Fibroblast of lung (primary cell): ENCODE data around the gene C1QB. TPM values are rescaled to one million over a fixed set of nuclear protein-coding genes. Genes with fewer than 3 reads are reported as not detected.

ENCODE experiments used
- DNase-seq, 2 donors: peaks; one replicate each; pipeline versions ENCODE4 v3.0.0 to v3.0.0-alpha.2; 2010; ENCODE audit warnings: low read depth in 2 of 2
- H2AFZ ChIP-seq: 2 replicates; pipeline ENCODE4 v1.5.1; 2012; ENCODE audit warnings: low read length, control low read depth, inconsistent platforms
- H3K27ac ChIP-seq: 2 replicates; pipeline ENCODE4 v1.5.1; 2011; ENCODE audit warnings: low read length, control low read depth; ENCODE audit not compliant: insufficient read depth
- H3K27me3 ChIP-seq: 2 replicates; pipeline ENCODE4 v1.5.1; 2011; ENCODE audit warnings: mild to moderate bottlenecking, low read length; ENCODE audit not compliant: control insufficient read depth, insufficient read depth
- H3K36me3 ChIP-seq: 2 replicates; pipeline ENCODE4 v1.5.1; 2011; ENCODE audit warnings: low read length; ENCODE audit not compliant: control insufficient read depth, insufficient read depth
- H3K4me1 ChIP-seq: 2 replicates; pipeline ENCODE4 v1.5.1; 2011; ENCODE audit warnings: low read length; ENCODE audit not compliant: control insufficient read depth, insufficient read depth; ENCODE audit errors: extremely low read depth
- H3K4me2 ChIP-seq: 2 replicates; pipeline ENCODE4 v1.5.1; 2011; ENCODE audit warnings: low read length, control low read depth; ENCODE audit not compliant: insufficient read depth; ENCODE audit errors: extremely low read depth
- H3K4me3 ChIP-seq, 4 experiments: fragments of 200-600 bp in 1 of 4; sonication (generic) in 1 of 4; replicated peaks in 1 of 4; 2 replicates each; pipeline ENCODE4 v1.5.1; 2011 to 2016; ENCODE audit warnings: low read length in 4 of 4, low read depth in 3 of 4, mild to moderate bottlenecking in 3 of 4, control low read depth in 2 of 4, inconsistent platforms in 1 of 4, mixed read lengths in 1 of 4; ENCODE audit not compliant: insufficient read depth in 1 of 4; ENCODE audit errors: control extremely low read depth in 1 of 4
- H3K79me2 ChIP-seq: 2 replicates; pipeline ENCODE4 v1.5.1; 2012; ENCODE audit warnings: mild to moderate bottlenecking, low read length, inconsistent platforms; ENCODE audit not compliant: control insufficient read depth, insufficient read depth
- H3K9ac ChIP-seq: 2 replicates; pipeline ENCODE4 v1.5.1; 2011; ENCODE audit warnings: mild to moderate bottlenecking, low read length, control low read depth; ENCODE audit not compliant: insufficient read depth
- H3K9me3 ChIP-seq: 2 replicates; pipeline ENCODE4 v1.5.1; 2012; ENCODE audit warnings: low read depth, low read length; ENCODE audit not compliant: control insufficient read depth, insufficient read depth
- H4K20me1 ChIP-seq: 2 replicates; pipeline ENCODE4 v1.5.1; 2011; ENCODE audit warnings: low read length; ENCODE audit not compliant: control insufficient read depth, insufficient read depth; ENCODE audit errors: extremely low read depth
- CTCF ChIP-seq, 2 donors: IDR thresholded peaks in 1 of 2; conservative IDR thresholded peaks in 1 of 2; 1 replicate in 1 of 2; 2 replicates in 1 of 2; pipeline ENCODE4 v1.5.1; 2011 to 2012; ENCODE audit warnings: low read length in 2 of 2, control low read depth in 1 of 2, inconsistent platforms in 1 of 2, low read depth in 1 of 2, mild to moderate bottlenecking in 1 of 2
- EZH2 ChIP-seq: IDR thresholded peaks from 2 replicates; pipeline ENCODE4 v1.5.1; 2012; ENCODE audit warnings: low read length, control low read depth, mild to moderate bottlenecking; ENCODE audit errors: missing control alignments
- polyA plus RNA-seq, 2 donors: library from polyadenylated mRNA; depleted of rRNA in 1 of 2; stranded (reverse) in 1 of 2; unstranded in 1 of 2; fragments of >200 nt; gene quantifications; 2 replicates each; pipeline ENCODE4 v1.2.1, GENCODE V29; 2011 to 2012; ENCODE audit warnings: missing spikeins in 1 of 2
- total RNA-seq: library from RNA; depleted of rRNA; stranded (reverse); fragments of >200 nt; gene quantifications from 2 replicates; pipeline ENCODE4 v1.2.1, GENCODE V29; 2014

The C1QB gene
- total and polyA plus RNA-seq, 2 donors (not counting 1 experiment from before 2014, with no cell fraction given), result not detected

DNA sequence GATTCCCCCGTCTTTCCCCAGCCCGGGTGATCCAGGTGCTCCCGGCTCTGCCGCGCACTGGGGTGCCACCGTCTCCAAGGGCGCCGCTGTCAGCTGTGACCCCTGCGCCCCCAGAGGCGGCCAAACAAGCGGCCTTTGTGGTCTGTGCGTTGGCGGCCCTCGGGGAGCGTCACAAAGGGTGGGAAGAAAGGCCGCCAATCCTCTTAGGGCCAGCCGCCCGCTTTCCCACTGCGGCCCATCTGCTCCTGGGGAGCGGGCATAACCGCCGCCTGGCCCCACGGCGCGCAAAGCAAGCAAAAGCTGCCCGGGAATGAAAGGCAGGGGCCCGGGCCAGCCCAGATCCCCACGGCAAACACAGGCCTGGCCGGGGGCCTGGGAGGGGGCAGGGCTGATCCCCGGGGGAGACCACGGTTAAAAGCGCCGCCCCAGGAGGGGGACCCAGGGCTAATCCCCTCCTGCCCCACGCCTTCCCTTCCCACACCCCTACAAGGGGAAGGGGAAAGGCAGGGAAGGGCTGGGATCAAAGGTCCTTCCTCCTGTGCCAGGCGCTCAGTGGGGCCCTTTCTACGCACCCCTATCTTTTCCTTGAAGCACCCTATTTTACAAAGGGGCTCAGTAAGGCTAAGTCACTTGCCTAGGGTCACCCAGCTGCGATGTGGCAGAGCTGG is 24.0 kb downstream of the C1QB start:
- Histone ChIP-seq H3K36me3 (no peaks in the 10 kb centered on the region), H4K20me1 (no peaks in the 10 kb centered on the region), H3K4me2 (no peak overlapping the region), H3K27ac (no peak overlapping the region), H3K9ac (no peak overlapping the region), H2AFZ (no peak overlapping the region), H3K4me3 (no peak overlapping the region), H3K79me2 (no peaks in the 10 kb centered on the region), H3K27me3 (peaks cover 12% of the 10 kb centered on the region), H3K4me1 (no peaks in the 10 kb centered on the region), H3K9me3 (no peaks in the 10 kb centered on the region)
- TF ChIP-seq EZH2, result no peak
- no peak for TF ChIP-seq CTCF (conservative IDR thresholded peaks at IDR 0.05 in 1 of 2, IDR thresholded peaks at IDR 0.05 in 1 of 2; ENCODE audit: low read depth in 1 of 2, low read length in 2 of 2)
- peak in 1 of 2 donors; percentile 49 for DNase-seq

DNA sequence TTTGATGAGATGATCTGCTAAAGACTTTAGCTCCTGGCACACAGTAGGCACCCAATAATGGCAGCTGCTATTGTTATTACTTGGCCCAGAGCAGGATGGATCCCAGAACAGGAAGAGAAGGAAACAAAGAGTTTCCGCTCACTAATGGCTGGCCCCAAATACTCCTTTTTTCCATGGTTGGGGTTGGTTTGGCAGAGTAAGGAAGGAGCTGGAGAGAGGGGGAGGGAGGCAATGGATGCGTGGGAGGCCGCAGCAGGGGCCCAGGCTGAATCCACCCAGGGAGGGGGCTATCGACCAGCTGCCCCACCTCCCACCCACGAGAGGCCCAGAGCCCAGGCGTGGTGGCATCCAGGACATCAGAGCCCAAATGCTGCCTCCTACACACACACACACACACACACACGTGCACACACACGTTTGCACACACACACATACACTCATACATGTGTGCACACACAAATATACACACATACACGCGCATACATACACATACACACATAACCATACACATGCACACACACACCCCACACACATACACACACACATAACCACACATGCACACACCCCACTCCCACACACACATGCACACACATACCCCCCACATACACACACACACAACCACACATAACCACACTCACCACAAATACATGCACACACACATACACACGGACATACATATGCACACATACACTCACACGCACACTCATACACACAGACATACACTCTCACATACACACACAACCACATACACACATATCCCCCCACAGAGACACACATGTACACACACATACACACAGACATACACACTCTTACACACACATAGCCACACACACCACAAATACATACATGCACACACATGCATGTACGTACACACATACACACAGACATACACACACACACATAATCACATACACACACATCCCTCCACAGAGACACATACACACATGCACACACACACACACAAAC is 25.2 kb downstream of the C1QB start:
- Histone ChIP-seq H3K4me2 (no peak overlapping the region), H2AFZ (no peak overlapping the region), H3K4me3 (no peak overlapping the region), H3K9me3 (no peaks in the 10 kb centered on the region), H3K36me3 (no peaks in the 10 kb centered on the region), H3K79me2 (no peaks in the 10 kb centered on the region), H3K4me1 (no peaks in the 10 kb centered on the region), H3K27me3 (peaks cover 8% of the 10 kb centered on the region), H3K27ac (no peak overlapping the region), H3K9ac (no peak overlapping the region), H4K20me1 (no peaks in the 10 kb centered on the region)
- DNase-seq, result no peak
- TF ChIP-seq CTCF (conservative IDR thresholded peaks at IDR 0.05 in 1 of 2, IDR thresholded peaks at IDR 0.05 in 1 of 2; ENCODE audit: low read depth in 1 of 2, low read length in 2 of 2), result no peak
- no peak for TF ChIP-seq EZH2

DNA sequence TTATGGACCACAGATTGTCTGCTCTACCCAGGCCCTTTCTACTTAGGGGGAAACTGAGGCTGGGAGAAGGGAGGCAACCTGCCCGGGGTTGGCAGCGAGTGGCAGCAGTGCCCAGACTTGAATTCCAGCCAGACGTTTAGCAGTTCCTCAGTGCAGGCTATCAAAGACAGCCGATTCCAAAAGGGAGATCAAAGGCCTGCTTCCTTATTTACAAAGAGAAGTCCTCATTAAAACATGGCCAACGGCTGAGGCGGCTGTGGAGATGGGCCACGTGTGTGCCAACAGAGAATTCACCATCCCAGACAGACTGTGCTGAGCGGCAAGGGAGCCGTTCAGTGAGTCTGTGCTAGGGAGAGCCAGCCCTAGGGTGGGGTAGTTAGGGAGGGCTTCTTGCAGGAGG is 27.7 kb downstream of the C1QB start:
- Histone ChIP-seq H3K9ac (no peak overlapping the region), H4K20me1 (no peaks in the 10 kb centered on the region), H3K4me1 (no peaks in the 10 kb centered on the region), H3K4me2 (no peak overlapping the region), H3K36me3 (no peaks in the 10 kb centered on the region), H3K79me2 (no peaks in the 10 kb centered on the region), H3K4me3 (no peak overlapping the region), H2AFZ (no peak overlapping the region), H3K9me3 (no peaks in the 10 kb centered on the region), H3K27ac (no peak overlapping the region), H3K27me3 (peaks cover 9% of the 10 kb centered on the region)
- no peak for DNase-seq
- TF ChIP-seq CTCF (conservative IDR thresholded peaks at IDR 0.05 in 1 of 2, IDR thresholded peaks at IDR 0.05 in 1 of 2; ENCODE audit: low read depth in 1 of 2, low read length in 2 of 2) (no peak), EZH2 (no peak)
